ENCODE measurements around the gene CLDN6. TPM values are rescaled to one million over a fixed set of nuclear protein-coding genes. Genes with fewer than 3 reads are reported as not detected.

The CLDN6 gene
- total RNA-seq, 3 donors from 2014 or later (not counting 1 experiment from before 2014, with no cell fraction given) = not detected

GRCh38 chr16:3026609-3027488 is 8.9 kb upstream of the CLDN6 start:
- Histone ChIP-seq H3K4me1 (ENCODE audit: control insufficient read depth, insufficient read depth, low read length) (peaks cover 54% of the 10 kb centered on the region), H3K9me3 (ENCODE audit: control insufficient read depth, insufficient read depth, low read length) (no peaks in the 10 kb centered on the region), H3K36me3 (ENCODE audit: control insufficient read depth, insufficient read depth, low read length) (peaks cover 15% of the 10 kb centered on the region), H3K27me3 (ENCODE audit: control insufficient read depth, insufficient read depth, low read length) (peaks cover 23% of the 10 kb centered on the region), H3K4me3 (ENCODE audit: low read length) (no peak overlapping the region), H3K27ac (ENCODE audit: low read length) (no peak overlapping the region)
- peaks cover 7 to 24% of the 10 kb centered on the region in 2 donors for H3K27me3 Mint-ChIP-seq (ENCODE audit: low read depth in 2 of 2)
- no peak overlapping the region for H3K4me3 Mint-ChIP-seq
- TF ChIP-seq, protein P1, sequence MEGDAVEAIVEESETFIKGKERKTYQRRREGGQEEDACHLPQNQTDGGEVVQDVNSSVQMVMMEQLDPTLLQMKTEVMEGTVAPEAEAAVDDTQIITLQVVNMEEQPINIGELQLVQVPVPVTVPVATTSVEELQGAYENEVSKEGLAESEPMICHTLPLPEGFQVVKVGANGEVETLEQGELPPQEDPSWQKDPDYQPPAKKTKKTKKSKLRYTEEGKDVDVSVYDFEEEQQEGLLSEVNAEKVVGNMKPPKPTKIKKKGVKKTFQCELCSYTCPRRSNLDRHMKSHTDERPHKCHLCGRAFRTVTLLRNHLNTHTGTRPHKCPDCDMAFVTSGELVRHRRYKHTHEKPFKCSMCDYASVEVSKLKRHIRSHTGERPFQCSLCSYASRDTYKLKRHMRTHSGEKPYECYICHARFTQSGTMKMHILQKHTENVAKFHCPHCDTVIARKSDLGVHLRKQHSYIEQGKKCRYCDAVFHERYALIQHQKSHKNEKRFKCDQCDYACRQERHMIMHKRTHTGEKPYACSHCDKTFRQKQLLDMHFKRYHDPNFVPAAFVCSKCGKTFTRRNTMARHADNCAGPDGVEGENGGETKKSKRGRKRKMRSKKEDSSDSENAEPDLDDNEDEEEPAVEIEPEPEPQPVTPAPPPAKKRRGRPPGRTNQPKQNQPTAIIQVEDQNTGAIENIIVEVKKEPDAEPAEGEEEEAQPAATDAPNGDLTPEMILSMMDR (IDR thresholded peaks at IDR 0.05) = no peak
- 97% methylated on average over 22 of the region's 24 CpGs for WGBS (ENCODE audit: insufficient coverage)
- ATAC-seq (no peak), DNase-seq (no peak)
- no peaks in the 10 kb centered on the region for H3K9me3 Mint-ChIP-seq
- intact Hi-C loops (cut with micrococcal nuclease) = no loop called here
- no peak overlapping the region for H3K27ac Mint-ChIP-seq
- peaks cover 28 to 52% of the 10 kb centered on the region in 2 donors for H3K4me1 Mint-ChIP-seq
- H3K36me3 Mint-ChIP-seq = no peaks in the 10 kb centered on the region

DNA sequence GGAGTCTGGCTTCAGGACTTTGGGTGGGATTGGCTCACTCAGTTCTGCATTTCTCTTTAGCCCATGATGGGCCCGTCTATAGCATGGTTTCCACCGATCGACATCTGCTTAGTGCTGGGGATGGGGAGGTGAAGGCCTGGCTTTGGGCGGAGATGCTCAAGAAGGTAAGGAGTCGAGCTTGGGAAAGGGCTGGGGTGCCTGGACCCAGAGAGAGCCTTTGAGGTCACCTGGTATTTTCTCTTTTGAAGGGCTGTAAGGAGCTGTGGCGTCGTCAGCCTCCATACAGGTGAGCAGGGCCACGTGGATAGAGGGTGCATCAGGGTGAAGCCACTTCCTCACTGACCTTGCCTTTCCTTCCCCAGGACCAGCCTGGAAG is 8.0 kb upstream of the CLDN6 start:
- ATAC-seq (no peak), DNase-seq (no peak)
- Mint-ChIP-seq H3K9me3 (no peaks in the 10 kb centered on the region), H3K4me3 (no peak overlapping the region), H3K27ac (no peak overlapping the region), H3K4me1 (peaks cover 36 to 61% of the 10 kb centered on the region in 2 donors), H3K36me3 (no peaks in the 10 kb centered on the region), H3K27me3 (ENCODE audit: low read depth in 2 of 2) (peaks cover 7 to 21% of the 10 kb centered on the region in 2 donors)
- Histone ChIP-seq H3K27ac (ENCODE audit: low read length) (no peak overlapping the region), H3K27me3 (ENCODE audit: control insufficient read depth, insufficient read depth, low read length) (peaks cover 22% of the 10 kb centered on the region), H3K4me1 (ENCODE audit: control insufficient read depth, insufficient read depth, low read length) (peaks cover 62% of the 10 kb centered on the region), H3K4me3 (ENCODE audit: low read length) (no peak overlapping the region), H3K9me3 (ENCODE audit: control insufficient read depth, insufficient read depth, low read length) (no peaks in the 10 kb centered on the region), H3K36me3 (ENCODE audit: control insufficient read depth, insufficient read depth, low read length) (peaks cover 15% of the 10 kb centered on the region)
- TF ChIP-seq, protein P1 (IDR thresholded peaks at IDR 0.05) = no peak
- 96% methylated on average over 8 of the region's 8 CpGs for WGBS (ENCODE audit: insufficient coverage)
- intact Hi-C loops (cut with micrococcal nuclease) = no loop called here

- TF ChIP-seq, protein P1 (IDR thresholded peaks at IDR 0.05) = no peak
- H3K4me1 Mint-ChIP-seq = peaks cover 36 to 67% of the 10 kb centered on the region in 2 donors
- H3K27me3 Mint-ChIP-seq (ENCODE audit: low read depth in 2 of 2) = peaks cover 7 to 17% of the 10 kb centered on the region in 2 donors
- intact Hi-C loops (cut with micrococcal nuclease) = no loop called here
- H3K9me3 Mint-ChIP-seq = no peaks in the 10 kb centered on the region
- H3K36me3 Mint-ChIP-seq = no peaks in the 10 kb centered on the region
- DNase-seq (no peak), ATAC-seq (no peak)
- no peak overlapping the region for H3K4me3 Mint-ChIP-seq
- peaks cover 15% of the 10 kb centered on the region for H3K36me3 ChIP-seq (ENCODE audit: control insufficient read depth, insufficient read depth, low read length)
- 96% methylated on average over 18 of the region's 18 CpGs for WGBS (ENCODE audit: insufficient coverage)
- H3K27ac Mint-ChIP-seq = no peak overlapping the region
- H3K9me3 ChIP-seq (ENCODE audit: control insufficient read depth, insufficient read depth, low read length) = no peaks in the 10 kb centered on the region
- H3K27me3 ChIP-seq (ENCODE audit: control insufficient read depth, insufficient read depth, low read length) = peaks cover 15% of the 10 kb centered on the region
- H3K4me1 ChIP-seq (ENCODE audit: control insufficient read depth, insufficient read depth, low read length) = peaks cover 69% of the 10 kb centered on the region
- H3K4me3 ChIP-seq (ENCODE audit: low read length) = no peak overlapping the region
- H3K27ac ChIP-seq (ENCODE audit: low read length) = no peak overlapping the region
These were observed 7.3 kb upstream of the CLDN6 start for GRCh38 chr16:3025032-3026002.
